Neuronal stem cell (in vitro differentiated cells): ENCODE results near the gene STAT1.

Source experiments
- DNase-seq: peaks from one replicate; pipeline ENCODE4 v3.0.0-alpha.2; 2013; ENCODE audit warnings: low spot score
- H2AFZ ChIP-seq: one replicate; pipeline ENCODE4 v1.6.1; 2013; ENCODE audit warnings: mild to moderate bottlenecking, low read length, inconsistent platforms
- H2AK5ac ChIP-seq: 2 replicates; pipeline ENCODE4 v1.6.1; 2013; ENCODE audit warnings: low read depth, mild to moderate bottlenecking, inconsistent platforms, low read length, moderate library complexity, mixed read lengths
- H2BK120ac ChIP-seq: 2 replicates; pipeline ENCODE4 v1.6.1; 2013; ENCODE audit warnings: low read depth, mild to moderate bottlenecking, inconsistent platforms, low read length, moderate library complexity, mixed read lengths
- H2BK12ac ChIP-seq: one replicate; pipeline ENCODE4 v1.6.1; 2013; ENCODE audit warnings: low read length, inconsistent platforms
- H2BK15ac ChIP-seq: 2 replicates; pipeline ENCODE4 v1.6.1; 2013; ENCODE audit warnings: mild to moderate bottlenecking, low read length, inconsistent platforms, mixed read lengths
- H2BK5ac ChIP-seq: one replicate; pipeline ENCODE4 v1.6.1; 2013; ENCODE audit warnings: inconsistent platforms, mild to moderate bottlenecking, low read length, moderate library complexity
- H3K14ac ChIP-seq: one replicate; pipeline ENCODE4 v1.6.1; 2013; ENCODE audit warnings: low read length, inconsistent platforms
- H3K18ac ChIP-seq: 2 replicates; pipeline ENCODE4 v1.6.1; 2013; ENCODE audit warnings: low read length, inconsistent platforms
- H3K23ac ChIP-seq: 2 replicates; pipeline ENCODE4 v1.6.1; 2013; ENCODE audit warnings: low read depth, mild to moderate bottlenecking, mixed read lengths, low read length, inconsistent platforms; ENCODE audit not compliant: poor library complexity
- H3K27ac ChIP-seq: replicated peaks from 3 replicates; pipeline ENCODE4 v1.5.1; 2013; ENCODE audit warnings: low read length, inconsistent platforms
- H3K27me3 ChIP-seq, 3 experiments: 2 replicates each; pipeline ENCODE4 v1.6.1; 2013; ENCODE audit warnings: low read length in 3 of 3, mild to moderate bottlenecking in 2 of 3, inconsistent platforms in 1 of 3, low read depth in 1 of 3, mixed read lengths in 1 of 3, moderate library complexity in 1 of 3; ENCODE audit not compliant: control insufficient read depth in 3 of 3, insufficient read depth in 3 of 3
- H3K36me3 ChIP-seq, 2 donors: replicated peaks in 1 of 2; 2 replicates each; pipeline ENCODE4 v1.6.1; 2013; ENCODE audit warnings: low read length in 2 of 2; ENCODE audit not compliant: control insufficient read depth in 2 of 2, insufficient read depth in 2 of 2
- H3K4ac ChIP-seq: 2 replicates; pipeline ENCODE4 v1.6.1; 2013; ENCODE audit warnings: inconsistent platforms, mild to moderate bottlenecking, low read length, moderate library complexity
- H3K4me1 ChIP-seq, 2 donors: 1 replicate in 1 of 2; 2 replicates in 1 of 2; pipeline ENCODE4 v1.6.1; 2013; ENCODE audit warnings: low read length in 2 of 2, low read depth in 1 of 2; ENCODE audit not compliant: control insufficient read depth in 2 of 2, insufficient read depth in 1 of 2
- H3K4me2 ChIP-seq: one replicate; pipeline ENCODE4 v1.6.1; 2013; ENCODE audit warnings: mild to moderate bottlenecking, low read length, inconsistent platforms; ENCODE audit not compliant: insufficient read depth, poor library complexity, severe bottlenecking
- H3K4me3 ChIP-seq, 2 donors: 2 replicates each; pipeline ENCODE4 v1.5.1; 2013; ENCODE audit warnings: low read length in 2 of 2, mild to moderate bottlenecking in 2 of 2, inconsistent platforms in 1 of 2, moderate library complexity in 1 of 2
- H3K79me1 ChIP-seq: one replicate; pipeline ENCODE4 v1.6.1; 2013; ENCODE audit warnings: low read depth, mild to moderate bottlenecking, inconsistent platforms, low read length, moderate library complexity
- H3K9ac ChIP-seq: one replicate; pipeline ENCODE4 v1.6.1; 2013; ENCODE audit warnings: mild to moderate bottlenecking, low read depth, low read length, inconsistent platforms; ENCODE audit not compliant: poor library complexity
- H3K9me3 ChIP-seq, 2 donors: replicated peaks in 1 of 2; 2 replicates each; pipeline versions ENCODE3 to v1.6.1; 2013; ENCODE audit warnings: low read length in 2 of 2, mild to moderate bottlenecking in 2 of 2, inconsistent platforms in 1 of 2, low read depth in 1 of 2, mixed read lengths in 1 of 2, moderate library complexity in 1 of 2; ENCODE audit not compliant: control insufficient read depth in 2 of 2, insufficient read depth in 1 of 2
- H4K8ac ChIP-seq: one replicate; pipeline ENCODE4 v1.6.1; 2013; ENCODE audit warnings: low read depth, mild to moderate bottlenecking, inconsistent platforms, low read length, moderate library complexity
- H4K91ac ChIP-seq: one replicate; pipeline ENCODE4 v1.6.1; 2013; ENCODE audit warnings: low read length, low read depth, mild to moderate bottlenecking, inconsistent platforms; ENCODE audit not compliant: poor library complexity
- WGBS, 2 donors: extraction: QIAGEN DNeasy Blood & Tissue Kit; methylation state at CpG; one replicate each; pipeline ENCODE4 v1.1.7; 2013; ENCODE audit warnings: missing lambda C conversion rate in 2 of 2, mixed read lengths in 1 of 2; ENCODE audit not compliant: insufficient read length in 2 of 2, insufficient replicate concordance in 1 of 2; ENCODE audit errors: extremely low coverage in 2 of 2; 5-methylcytosine and 5-hydroxymethylcytosine counted together

STAT1 gene

DNA sequence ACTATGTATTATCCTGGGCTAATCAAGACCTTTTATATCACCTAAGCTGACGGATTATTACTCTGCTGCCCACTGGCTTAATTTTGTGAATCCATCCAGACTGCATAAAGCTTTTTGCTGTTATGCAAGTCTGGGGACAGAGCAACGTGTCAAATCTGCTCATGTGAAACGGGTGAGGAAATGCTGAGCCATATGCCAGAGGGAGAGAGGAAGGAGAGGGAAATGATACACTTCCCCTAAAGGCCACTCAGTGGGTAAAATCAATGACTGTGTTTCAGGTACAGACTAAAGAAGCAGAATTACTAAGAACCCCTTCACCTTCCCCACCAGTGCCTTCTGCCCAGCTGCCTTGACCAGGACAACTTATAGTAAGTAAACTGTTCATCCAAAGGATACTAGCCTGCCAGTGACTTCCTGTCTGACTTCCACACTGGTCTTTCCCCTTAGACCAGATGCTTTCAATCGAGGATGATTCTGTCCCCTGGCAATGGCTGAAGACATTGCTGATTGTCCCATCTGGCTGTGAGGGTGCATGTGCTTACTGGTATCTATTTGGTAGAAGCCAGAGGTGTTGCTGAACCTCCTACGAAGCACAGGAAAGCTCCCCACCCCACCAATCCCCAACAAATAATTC is 43.0 kb downstream of the STAT1 start:
- Histone ChIP-seq H3K4me2 (no peak overlapping the region), H3K18ac (no peak overlapping the region), H2AK5ac (no peak overlapping the region), H3K23ac (no peak overlapping the region), H3K4me3 (no peak overlapping the region), H4K8ac (no peak overlapping the region), H2BK15ac (no peak overlapping the region), H3K79me1 (no peaks in the 10 kb centered on the region), H2BK12ac (no peak overlapping the region), H2BK5ac (no peak overlapping the region), H3K4ac (no peak overlapping the region), H3K27me3 (no peaks in the 10 kb centered on the region), H3K9me3 (no peaks in the 10 kb centered on the region), H2BK120ac (no peak overlapping the region), H3K27ac (no peak overlapping the region), H3K4me1 (no peaks in the 10 kb centered on the region), H3K36me3 (peaks cover 17 to 100% of the 10 kb centered on the region in 2 donors), H4K91ac (no peak overlapping the region), H3K9ac (no peak overlapping the region), H3K14ac (no peak overlapping the region), H2AFZ (no peak overlapping the region)
- no CpG with 5 or more reads among the region's 5 CpGs for WGBS, 2 donors
- no peak for DNase-seq

DNA sequence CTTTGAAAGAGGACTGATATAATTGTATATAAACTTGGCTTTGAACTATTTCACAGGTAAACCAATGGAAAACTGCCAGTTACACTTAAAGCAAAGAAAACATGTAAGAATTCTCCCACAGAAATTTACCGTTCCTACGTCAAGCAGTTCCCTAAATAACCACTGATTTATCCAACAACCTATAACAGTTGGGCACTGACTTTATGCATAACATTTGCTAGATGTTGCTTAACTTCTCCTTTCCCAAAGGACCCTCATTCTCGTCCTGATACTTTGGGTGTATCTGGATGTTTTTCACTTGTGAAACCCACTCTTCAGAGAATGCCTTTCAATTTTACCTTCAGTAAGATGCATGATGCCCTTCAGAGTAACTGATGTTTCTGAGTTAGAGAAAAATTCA is 43.8 kb downstream of the STAT1 start:
- WGBS, 2 donors, result no CpG with 5 or more reads among the region's 3 CpGs

DNA sequence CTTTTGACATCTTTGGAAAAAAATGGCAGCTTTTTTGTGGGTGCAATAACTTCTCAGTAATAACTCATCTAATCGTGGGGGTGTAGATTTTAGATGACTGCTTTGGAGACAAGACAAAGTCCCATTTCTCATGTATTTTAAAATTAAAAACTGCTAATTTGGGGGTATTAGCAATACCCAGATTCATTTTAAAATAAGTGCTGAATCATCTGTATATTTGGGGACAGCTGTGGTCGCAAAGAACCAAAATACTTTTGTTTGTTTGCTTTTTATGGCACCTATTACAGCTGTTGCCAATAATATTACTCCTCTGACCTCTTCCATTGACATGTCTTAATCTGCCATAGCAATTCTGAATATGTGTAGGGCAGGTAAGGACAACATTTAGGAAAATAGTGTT is 45.4 kb downstream of the STAT1 start:
- H3K4ac ChIP-seq, result no peak overlapping the region
- no CpG with 5 or more reads among the region's 2 CpGs for WGBS, 2 donors
- H2BK12ac ChIP-seq, result no peak overlapping the region
- no peak overlapping the region for H2AK5ac ChIP-seq
- H3K36me3 ChIP-seq, result peaks cover 14 to 94% of the 10 kb centered on the region in 2 donors
- no peaks in the 10 kb centered on the region for H3K27me3 ChIP-seq
- H2BK5ac ChIP-seq, result no peak overlapping the region
- H3K79me1 ChIP-seq, result no peaks in the 10 kb centered on the region
- H4K8ac ChIP-seq, result no peak overlapping the region
- no peak overlapping the region for H2BK15ac ChIP-seq
- no peak overlapping the region for H3K23ac ChIP-seq
- no peak overlapping the region for H2AFZ ChIP-seq
- H2BK120ac ChIP-seq, result no peak overlapping the region
- H3K14ac ChIP-seq, result no peak overlapping the region
- H3K9me3 ChIP-seq, result no peaks in the 10 kb centered on the region
- no peak overlapping the region for H3K18ac ChIP-seq
- no peak for DNase-seq
- H3K27ac ChIP-seq, result no peak overlapping the region
- no peak overlapping the region for H4K91ac ChIP-seq
- no peak overlapping the region for H3K4me2 ChIP-seq
- no peak overlapping the region for H3K9ac ChIP-seq
- no peak overlapping the region for H3K4me3 ChIP-seq
- no peaks in the 10 kb centered on the region for H3K4me1 ChIP-seq

More for the DNA sequence above, 43.8 kb downstream of the STAT1 start:
- Histone ChIP-seq H3K14ac (no peak overlapping the region), H3K4me3 (no peak overlapping the region), H4K8ac (no peak overlapping the region), H2BK15ac (no peak overlapping the region), H3K27me3 (no peaks in the 10 kb centered on the region), H3K4ac (no peak overlapping the region), H2AFZ (no peak overlapping the region), H3K9ac (no peak overlapping the region), H3K23ac (no peak overlapping the region), H3K36me3 (peaks cover 17 to 99% of the 10 kb centered on the region in 2 donors), H2BK12ac (no peak overlapping the region), H2AK5ac (no peak overlapping the region), H3K4me2 (no peak overlapping the region), H2BK5ac (no peak overlapping the region), H2BK120ac (no peak overlapping the region), H3K18ac (no peak overlapping the region), H3K79me1 (no peaks in the 10 kb centered on the region), H4K91ac (no peak overlapping the region), H3K27ac (no peak overlapping the region), H3K4me1 (no peaks in the 10 kb centered on the region), H3K9me3 (no peaks in the 10 kb centered on the region)
- DNase-seq, result no peak

DNA sequence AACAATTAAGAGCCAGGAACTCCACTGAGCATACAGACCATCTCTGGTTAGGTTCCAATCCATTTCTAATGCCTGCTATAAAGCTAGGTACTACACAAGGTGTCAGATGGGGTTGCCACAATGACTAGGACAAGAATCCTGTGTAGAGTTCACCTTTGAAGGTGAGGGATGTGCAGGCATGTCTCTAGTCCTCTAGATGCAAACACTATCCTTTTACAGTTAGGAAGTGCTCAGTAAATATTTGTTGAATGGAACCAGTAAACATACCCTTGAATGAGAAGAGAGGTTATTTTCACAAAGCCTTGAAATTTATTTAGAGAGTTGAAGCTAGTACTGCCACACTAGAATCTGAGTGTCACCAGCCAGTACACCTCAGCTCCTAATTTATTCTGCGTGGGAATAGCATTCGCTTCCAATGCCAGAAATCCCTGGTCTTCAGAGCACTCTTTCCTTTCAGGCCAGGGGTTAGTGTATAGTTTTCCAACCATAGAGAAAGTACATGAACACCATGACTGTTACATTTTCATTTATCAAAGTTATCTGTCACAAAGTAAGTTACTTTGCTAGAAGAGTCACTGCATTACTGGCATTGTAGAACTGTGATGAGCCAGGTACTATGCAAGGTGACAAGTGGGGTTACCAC is 48.3 kb downstream of the STAT1 start:
- Histone ChIP-seq H3K36me3 (peaks cover 5 to 81% of the 10 kb centered on the region in 2 donors), H2BK120ac (no peak overlapping the region), H4K91ac (no peak overlapping the region), H3K27ac (no peak overlapping the region), H3K23ac (no peak overlapping the region), H3K4ac (no peak overlapping the region), H4K8ac (no peak overlapping the region), H2BK5ac (no peak overlapping the region), H3K4me2 (no peak overlapping the region), H2BK12ac (no peak overlapping the region), H3K9ac (no peak overlapping the region), H3K14ac (no peak overlapping the region), H2BK15ac (no peak overlapping the region), H3K79me1 (no peaks in the 10 kb centered on the region), H3K18ac (no peak overlapping the region), H3K4me1 (no peaks in the 10 kb centered on the region), H2AK5ac (no peak overlapping the region), H3K9me3 (no peaks in the 10 kb centered on the region), H2AFZ (no peak overlapping the region), H3K4me3 (no peak overlapping the region), H3K27me3 (no peaks in the 10 kb centered on the region)
- WGBS, 2 donors, result no CpG with 5 or more reads among the region's 2 CpGs
- no peak for DNase-seq
